K562 (cell line): ENCODE data around the gene RBMX. TPM values are rescaled to one million over a fixed set of nuclear protein-coding genes. Genes with fewer than 3 reads are reported as not detected.
A peak's percentile ranks its signal among the peaks of the same experiment; 100 is the strongest.

ENCODE experiments used
- ATAC-seq: fragments of 200-7000 bp; cut with Tn5 transposase; 3 replicates; pipeline ENCODE4 v1.9.1; 2020; ENCODE audit warnings: moderate library complexity
- BruUV-seq: library from RNA; stranded (reverse); fragments of 400-500 nt; replicated peaks from 2 replicates; lab custom pipeline; 2021; lab: Mats Ljungman, UMichigan
- CTCF ChIA-PET: fragments of 300-600 bp; formaldehyde crosslinking; extraction: SDS; loops from one replicate; lab custom pipeline; 2021; ENCODE audit warnings: low intra/inter-chr PET ratio; lab: Yijun Ruan, JAX
- POLR2A ChIA-PET: fragments of 300-600, 350-650 bp; sonication (Branson Sonifier 250); formaldehyde crosslinking; extraction: SDS; loops from one replicate; lab custom pipeline; 2021; ENCODE audit warnings: antibody characterized with exemption, inconsistent platforms; lab: Yijun Ruan, JAX
- DNase-seq, 4 experiments: peaks; one replicate each; pipeline versions ENCODE4 v3.0.0 to v3.0.0-alpha.2; 2011 to 2018; ENCODE audit warnings: low spot score in 3 of 4, mixed read lengths in 3 of 4; ENCODE audit errors: extremely low read depth in 1 of 4
- FAIRE-seq: peaks from 2 replicates; lab custom pipeline; 2011; peaks lifted over from hg19 to GRCh38; lab: Jason Lieb, UNC
- H2AFZ ChIP-seq: 2 replicates; pipeline ENCODE4 v1.6.0; 2011; ENCODE audit warnings: low read depth, low read length, control low read depth, inconsistent platforms
- H3K27ac ChIP-seq: fragments of 200-600 bp; 3 replicates; pipeline ENCODE4 v1.8.0; 2011; ENCODE audit warnings: low read depth, mild to moderate bottlenecking, control low read depth, inconsistent platforms, low read length, moderate library complexity, mixed read lengths; ENCODE audit errors: extremely low read depth
- H3K27me3 ChIP-seq, 2 experiments: fragments of 300-600 bp in 1 of 2; 2 replicates in 1 of 2; 3 replicates in 1 of 2; pipeline versions ENCODE4 v1.6.0 to v1.8.0; 2011; ENCODE audit warnings: inconsistent platforms in 2 of 2, low read length in 2 of 2, mild to moderate bottlenecking in 1 of 2, mixed read lengths in 1 of 2, moderate library complexity in 1 of 2; ENCODE audit not compliant: control insufficient read depth in 2 of 2, insufficient read depth in 2 of 2
- H3K36me3 ChIP-seq: fragments of 300-600 bp; 3 replicates; pipeline ENCODE4 v1.8.0; 2011; ENCODE audit warnings: mild to moderate bottlenecking, low read length, inconsistent platforms; ENCODE audit not compliant: control insufficient read depth, insufficient read depth
- H3K4me1 ChIP-seq, 2 experiments: fragments of 200-600 bp in 1 of 2; replicated peaks in 1 of 2; 2 replicates in 1 of 2; 3 replicates in 1 of 2; pipeline versions ENCODE4 v1.5.1 to v1.8.0; 2011; ENCODE audit warnings: inconsistent platforms in 2 of 2, low read length in 2 of 2, mild to moderate bottlenecking in 1 of 2, mixed read lengths in 1 of 2, moderate library complexity in 1 of 2; ENCODE audit not compliant: control insufficient read depth in 2 of 2, insufficient read depth in 2 of 2
- H3K4me2 ChIP-seq: 2 replicates; pipeline ENCODE4 v1.6.1; 2011; ENCODE audit warnings: low read length, control low read depth, inconsistent platforms, mixed read lengths; ENCODE audit not compliant: insufficient read depth
- H3K4me3 ChIP-seq: fragments of 200-600 bp; sonication (generic), shearing (Covaris generic); 2 replicates; pipeline ENCODE4 v1.5.1; 2016; ENCODE audit warnings: control low read depth, inconsistent platforms
- H3K79me2 ChIP-seq: fragments of 200-600 bp; 3 replicates; pipeline ENCODE4 v1.8.0; 2011; ENCODE audit warnings: low read length, inconsistent platforms; ENCODE audit not compliant: control insufficient read depth, insufficient read depth
- H3K9ac ChIP-seq, 2 experiments: 2 replicates each; pipeline versions ENCODE4 v1.6.0 to v1.6.1; 2011; ENCODE audit warnings: low read depth in 2 of 2, low read length in 2 of 2, control low read depth in 1 of 2, inconsistent platforms in 1 of 2, mild to moderate bottlenecking in 1 of 2, mixed read lengths in 1 of 2; ENCODE audit not compliant: insufficient read depth in 1 of 2
- H3K9me1 ChIP-seq: one replicate; pipeline ENCODE4 v1.6.0; 2011; ENCODE audit warnings: inconsistent platforms, mild to moderate bottlenecking, low read length, moderate library complexity; ENCODE audit not compliant: control insufficient read depth, insufficient read depth
- H3K9me3 ChIP-seq: replicated peaks from 2 replicates; pipeline ENCODE4 v1.5.1; 2011; ENCODE audit warnings: low read depth, low read length, inconsistent platforms; ENCODE audit not compliant: control insufficient read depth, insufficient read depth
- H4K20me1 ChIP-seq: replicated peaks from 2 replicates; pipeline ENCODE4 v1.6.1; 2011; ENCODE audit warnings: low read length, inconsistent platforms, mixed read lengths; ENCODE audit not compliant: control insufficient read depth, insufficient read depth
- BHLHE40 ChIP-seq: IDR thresholded peaks from 2 replicates; pipeline ENCODE4 v1.6.1; 2011; ENCODE audit warnings: low read length, improper control_type of control experiment
- CEBPG ChIP-seq, 3 experiments: fragments of 200-800 bp in 1 of 3; sonication (Bioruptor generic) in 1 of 3; sonication (generic) in 1 of 3; formaldehyde crosslinking in 1 of 3; IDR thresholded peaks in 2 of 3; conservative IDR thresholded peaks in 1 of 3; 2 replicates each; pipeline versions ENCODE4 v1.6.1 to v1.8.0; 2016 to 2022; ENCODE audit warnings: missing compliant biosample characterization in 2 of 3, missing genetic modification characterization in 2 of 3, mild to moderate bottlenecking in 1 of 3, missing genetic modification reagents in 1 of 3
- ESRRA ChIP-seq: fragments of 450-650 bp; IDR thresholded peaks from 2 replicates; pipeline ENCODE4 v1.6.1; 2014; ENCODE audit warnings: low read depth, mild to moderate bottlenecking, moderate library complexity, borderline replicate concordance
- GTF3C2 ChIP-seq: IDR thresholded peaks from 3 replicates; pipeline ENCODE4 v1.6.1; 2011; ENCODE audit warnings: borderline replicate concordance, mild to moderate bottlenecking, moderate library complexity; ENCODE audit not compliant: insufficient read length; ENCODE audit errors: extremely low read depth
- IRF9 ChIP-seq: fragments of 450-650 bp; IDR thresholded peaks from 2 replicates; pipeline ENCODE4 v1.6.1; 2016; ENCODE audit warnings: missing biosample characterization, missing genetic modification characterization
- PML ChIP-seq: IDR thresholded peaks from 2 replicates; pipeline ENCODE4 v1.6.1; 2012; ENCODE audit warnings: low read length, inconsistent platforms
- SAP30 ChIP-seq: fragments of 200-600 bp; sonication (generic); IDR thresholded peaks from 2 replicates; pipeline ENCODE4 v1.6.1; 2012; ENCODE audit warnings: borderline replicate concordance, low read depth, mild to moderate bottlenecking, moderate library complexity, low read length, control low read depth, inconsistent platforms; ENCODE audit not compliant: insufficient read depth, poor library complexity, severe bottlenecking
- ZNF3 ChIP-seq: fragments of 250-450 bp; sonication (Bioruptor Pico); IDR thresholded peaks from 2 replicates; pipeline ENCODE4 v1.5.0; 2021; ENCODE audit warnings: mild to moderate bottlenecking, moderate library complexity
- ZNF764 ChIP-seq: fragments of 250-450 bp; sonication (Bioruptor Pico); IDR thresholded peaks from 2 replicates; pipeline ENCODE4 v1.4.0; 2020; ENCODE audit warnings: low read depth, mild to moderate bottlenecking, moderate library complexity
- WGBS: fragments of 100-300 bp; shearing (Covaris generic); methylation state at CpG from one replicate; pipeline ENCODE4 v1.1.6; 2016; ENCODE audit warnings: low coverage, mixed read lengths; ENCODE audit not compliant: insufficient coverage; ENCODE audit errors: missing lambda C conversion rate; 5-methylcytosine and 5-hydroxymethylcytosine counted together
- in situ Hi-C: fragments of 300-500 bp; cut with MboI; formaldehyde crosslinking; loops from 4 replicates; pipeline ENCODE4 v1.15.0; 2018; ENCODE audit warnings: inconsistent platforms, mixed read lengths
- intact Hi-C: fragments of 100-400 bp; cut with micrococcal nuclease; formaldehyde crosslinking; loops from 2 replicates; pipeline ENCODE4 v1.14.2; 2022
- polyA plus RNA-seq, 8 experiments: library from polyadenylated mRNA; depleted of rRNA in 4 of 8; stranded (reverse) in 5 of 8; unstranded in 3 of 8; fragments of >200 nt; fragmentation: Nextera tagmentation in 2 of 8; fragmentation: Illumina TruSeq in 1 of 8; extraction: Ambion mirVana in 2 of 8; extraction: Trizol in 1 of 8; gene quantifications; 2 replicates each; pipeline versions ENCODE4 v1.2.1 to v1.2.3, GENCODE V29; 2011 to 2014; ENCODE audit warnings: inconsistent platforms in 1 of 8, missing spikeins in 1 of 8
- total RNA-seq, 7 experiments: library from RNA; depleted of rRNA in 6 of 7; stranded (reverse); fragments of >200 nt in 6 of 7; fragmentation: Illumina TruSeq in 2 of 7; extraction: Trizol in 2 of 7; gene quantifications; 2 replicates each; pipeline versions ENCODE4 v1.2.1 to v1.2.3, GENCODE V29; 2011 to 2021; ENCODE audit warnings: low replicate concordance in 1 of 7

RBMX gene
- total and polyA plus RNA-seq, 9 of the 15 experiments (the other 6 are each of a cell fraction or from before 2014, with no cell fraction given) = 405 to 671 (median 540) TPM

DNA sequence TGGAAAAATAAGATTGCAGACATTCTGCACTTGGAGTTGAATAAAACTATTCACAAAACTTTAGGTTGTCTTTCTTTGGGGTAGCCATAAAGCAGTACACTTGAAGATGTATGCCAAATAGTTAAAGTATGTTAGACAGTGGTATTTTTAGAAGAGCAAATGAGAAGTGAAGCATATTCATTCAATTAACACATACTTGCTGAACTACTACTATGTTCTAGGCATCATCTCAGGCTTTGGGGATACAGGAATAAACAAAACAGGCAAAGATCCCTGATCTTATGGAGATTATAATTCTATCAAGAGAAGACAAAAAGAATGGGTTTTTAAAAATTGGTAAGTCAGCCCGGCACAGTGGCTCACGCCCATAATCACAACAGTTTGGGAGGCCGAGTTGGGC, 29.0 kb downstream of the RBMX start:
- TF ChIP-seq PML = no peak
- TF ChIP-seq ESRRA = no peak
- TF ChIP-seq ZNF3 (CRISPR knock-in tag) = peak; percentile 66; the same call in 1 of the 2 replicates
- TF ChIP-seq, all 486 proteins: peak for 1
- FAIRE-seq = no peak

DNA sequence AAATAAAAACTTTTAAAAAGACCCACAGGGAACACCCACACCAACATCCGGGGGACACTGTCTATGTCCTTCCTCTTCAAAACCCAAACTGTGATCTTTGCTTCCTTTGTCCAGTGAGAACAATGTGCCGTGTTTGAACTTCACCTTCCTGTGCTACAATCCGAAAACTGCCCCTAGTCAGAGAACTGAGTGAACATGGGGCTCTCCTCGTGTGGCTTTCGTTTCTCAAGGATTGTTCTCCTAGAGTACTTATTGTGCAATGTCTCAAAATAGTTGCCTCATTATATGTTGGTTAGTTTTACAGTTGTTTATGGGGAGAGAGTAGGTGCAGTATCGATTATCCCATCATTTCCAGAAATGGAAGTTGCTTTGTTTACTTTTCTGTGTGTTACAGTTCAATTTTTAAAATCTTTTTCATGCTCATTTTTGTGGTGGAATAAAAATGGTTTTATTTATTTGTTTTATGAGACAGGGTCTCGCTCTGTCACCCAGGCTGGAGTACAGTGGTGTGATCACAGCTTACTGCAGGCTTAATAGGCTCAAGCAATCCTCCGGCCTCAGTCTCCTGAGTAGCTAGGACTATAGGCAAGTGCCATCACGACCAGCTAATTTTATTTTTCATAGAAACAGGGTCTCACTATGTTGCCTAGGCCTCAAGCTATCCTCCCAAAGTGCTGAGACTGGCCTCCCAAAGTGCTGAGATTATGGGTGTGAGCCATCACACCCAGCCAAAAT, 29.9 kb downstream of the RBMX start:
- intact Hi-C loops = no loop called here
- BruUV-seq = no TSS peak
- no peak for ATAC-seq
- H3K27ac ChIP-seq = no peak overlapping the region
- H3K9me1 ChIP-seq = no peaks in the 10 kb centered on the region
- H3K4me2 ChIP-seq = no peak overlapping the region
- H3K9ac ChIP-seq = no peak overlapping the region
- H3K9me3 ChIP-seq = no peaks in the 10 kb centered on the region
- no peak for DNase-seq
- no peaks in the 10 kb centered on the region for H3K79me2 ChIP-seq
- H3K36me3 ChIP-seq = peaks cover 22% of the 10 kb centered on the region
- 82% methylated on average over 9 of the region's 9 CpGs for WGBS
- POLR2A ChIA-PET = interaction anchor here (0.8 to 1.1 kb wide), 2 partner anchors 17 to 29 kb away, joined by 3 read pairs; no protein-coding TSS in a partner anchor
- H3K4me1 ChIP-seq = peaks cover 10 to 14% of the 10 kb centered on the region in 2 experiments; a peak in 3 of 5 replicates
- no peaks in the 10 kb centered on the region for H4K20me1 ChIP-seq
- no peak for FAIRE-seq
- H3K4me3 ChIP-seq = no peak overlapping the region
- CTCF ChIA-PET = no interaction called here
- no peaks in the 10 kb centered on the region for H3K27me3 ChIP-seq
- in situ Hi-C loops = no loop called here
- no peak overlapping the region for H2AFZ ChIP-seq
- TF ChIP-seq IRF9 (0 out of 2 replicates have a peak, but pooled peaks have one; percentile 52), ZNF764 (CRISPR knock-in tag) (no peak), GTF3C2 (no peak), SAP30 (no peak), BHLHE40 (no peak), CEBPG (CRISPR knock-in tag; IDR thresholded peaks at IDR 0.05) (peak; percentile 70), CEBPG (tag; conservative IDR thresholded peaks at IDR 0.05 in 1 of 2, IDR thresholded peaks at IDR 0.05 in 1 of 2) (peak; percentile 86 to 93)

More for the DNA sequence above, 29.0 kb downstream of the RBMX start:
- 95% methylated on average over 3 of the region's 3 CpGs for WGBS
- Histone ChIP-seq H2AFZ (no peak overlapping the region), H3K4me2 (no peak overlapping the region), H3K9ac (no peak overlapping the region), H3K36me3 (peaks cover 21% of the 10 kb centered on the region), H3K9me3 (no peaks in the 10 kb centered on the region), H3K27me3 (no peaks in the 10 kb centered on the region), H3K27ac (no peak overlapping the region), H3K4me3 (no peak overlapping the region), H3K9me1 (no peaks in the 10 kb centered on the region), H3K4me1 (peaks cover 10 to 14% of the 10 kb centered on the region in 2 experiments; a peak in 3 of 5 replicates), H4K20me1 (no peaks in the 10 kb centered on the region), H3K79me2 (no peaks in the 10 kb centered on the region)
- CTCF ChIA-PET = no interaction called here
- intact Hi-C loops = no loop called here
- BruUV-seq = no TSS peak
- ATAC-seq (no peak), DNase-seq (no peak)
- in situ Hi-C loops = no loop called here
- POLR2A ChIA-PET = interaction anchor here (1.1 kb wide), 1 partner anchor 16 kb away, joined by 3 read pairs; no protein-coding TSS in a partner anchor
